K562 (cell line): Measurements from ENCODE around the gene C2orf69. TPM values are rescaled to one million over a fixed set of nuclear protein-coding genes. Genes with fewer than 3 reads are reported as not detected.
A peak's percentile ranks its signal among the peaks of the same experiment; 100 is the strongest.

ENCODE experiments used
- ARID3A ChIP-seq: IDR thresholded peaks from 2 replicates; pipeline ENCODE4 v1.6.1; 2012; ENCODE audit warnings: low read depth, low read length, improper control_type of control experiment, borderline replicate concordance
- ATF3 ChIP-seq, 2 experiments: fragments of 450-650 bp in 1 of 2; sonication (generic) in 1 of 2; formaldehyde crosslinking in 1 of 2; IDR thresholded peaks in 1 of 2; conservative IDR thresholded peaks in 1 of 2; 2 replicates each; pipeline versions ENCODE4 v1.6.1 to v1.8.1; 2016 to 2023; ENCODE audit warnings: mild to moderate bottlenecking in 2 of 2, moderate library complexity in 2 of 2, inconsistent platforms in 1 of 2, missing genetic modification reagents in 1 of 2
- CGGBP1 ChIP-seq: fragments of 250-450 bp; sonication (Bioruptor Pico); IDR thresholded peaks from 2 replicates; pipeline ENCODE4 v1.9.0; 2021; ENCODE audit warnings: mild to moderate bottlenecking
- E4F1 ChIP-seq: fragments of 250-450 bp; sonication (Bioruptor Pico); IDR thresholded peaks from 2 replicates; pipeline ENCODE4 v1.5.0; 2021; ENCODE audit warnings: mild to moderate bottlenecking, borderline replicate concordance
- HNRNPH1 ChIP-seq: fragments of 200-400 bp; formaldehyde crosslinking; optimal IDR thresholded peaks from 2 replicates; pipeline ENCODE3; 2017; ENCODE audit warnings: low read depth, mild to moderate bottlenecking, low read length, moderate library complexity
- LARP7 ChIP-seq: fragments of 450-650 bp; IDR thresholded peaks from 2 replicates; pipeline ENCODE4 v1.6.1; 2016
- NCOA6 ChIP-seq: fragments of 450-650 bp; IDR thresholded peaks from 2 replicates; pipeline ENCODE4 v1.6.1; 2017; ENCODE audit warnings: mild to moderate bottlenecking
- NR4A1 ChIP-seq, 2 experiments: fragments of 250-450 bp in 1 of 2; fragments of 450-650 bp in 1 of 2; sonication (Bioruptor Pico) in 1 of 2; IDR thresholded peaks; 2 replicates each; pipeline versions ENCODE4 v1.4.0 to v1.6.1; 2016 to 2020; ENCODE audit warnings: mild to moderate bottlenecking in 2 of 2, missing compliant biosample characterization in 1 of 2, missing genetic modification characterization in 1 of 2, moderate library complexity in 1 of 2
- PTTG1 ChIP-seq: fragments of 450-650 bp; IDR thresholded peaks from 2 replicates; pipeline ENCODE4 v1.6.1; 2016; ENCODE audit warnings: low read depth, mild to moderate bottlenecking, missing genetic modification characterization, missing compliant biosample characterization
- RBBP5 ChIP-seq: fragments of 200-600 bp; sonication (generic); IDR thresholded peaks from 2 replicates; pipeline ENCODE4 v1.6.1; 2012; ENCODE audit warnings: borderline replicate concordance, mild to moderate bottlenecking, low read length, control low read depth, inconsistent platforms; ENCODE audit not compliant: insufficient read depth, poor library complexity, severe bottlenecking
- TRIM24 ChIP-seq, 2 experiments: fragments of 450-650 bp; IDR thresholded peaks; 2 replicates each; pipeline ENCODE4 v1.6.1; 2016
- WHSC1 ChIP-seq: IDR thresholded peaks from one replicate; pipeline ENCODE4 v1.6.1; 2012; ENCODE audit warnings: low read length, control low read depth, inconsistent platforms
- ZNF133 ChIP-seq: fragments of 250-450 bp; sonication (Bioruptor Pico); IDR thresholded peaks from 2 replicates; pipeline ENCODE4 v1.4.0; 2020; ENCODE audit warnings: mild to moderate bottlenecking
- ZNF184 ChIP-seq: sonication (generic); formaldehyde crosslinking; IDR thresholded peaks from 2 replicates; pipeline ENCODE4 v1.5.0; 2020; ENCODE audit warnings: missing genetic modification reagents
- ZNF197 ChIP-seq: fragments of 200-800 bp; sonication (Bioruptor generic); IDR thresholded peaks from 2 replicates; pipeline ENCODE4 v1.6.1; 2016; ENCODE audit warnings: low read depth, missing genetic modification characterization, missing compliant biosample characterization
- ZNF263 ChIP-seq: sonication (generic); formaldehyde crosslinking; IDR thresholded peaks from 2 replicates; pipeline ENCODE4 v1.8.0; 2022; ENCODE audit warnings: mild to moderate bottlenecking, missing genetic modification reagents, borderline replicate concordance
- ZNF589 ChIP-seq: fragments of 200-800 bp; sonication (Bioruptor generic); IDR thresholded peaks from 2 replicates; pipeline ENCODE4 v1.6.1; 2016; ENCODE audit warnings: low read depth, missing genetic modification characterization, missing compliant biosample characterization
- polyA plus RNA-seq, 8 experiments: library from polyadenylated mRNA; depleted of rRNA in 4 of 8; stranded (reverse) in 5 of 8; unstranded in 3 of 8; fragments of >200 nt; fragmentation: Nextera tagmentation in 2 of 8; fragmentation: Illumina TruSeq in 1 of 8; extraction: Ambion mirVana in 2 of 8; extraction: Trizol in 1 of 8; gene quantifications; 2 replicates each; pipeline versions ENCODE4 v1.2.1 to v1.2.3, GENCODE V29; 2011 to 2014; ENCODE audit warnings: inconsistent platforms in 1 of 8, missing spikeins in 1 of 8
- total RNA-seq, 7 experiments: library from RNA; depleted of rRNA in 6 of 7; stranded (reverse); fragments of >200 nt in 6 of 7; fragmentation: Illumina TruSeq in 2 of 7; extraction: Trizol in 2 of 7; gene quantifications; 2 replicates each; pipeline versions ENCODE4 v1.2.1 to v1.2.3, GENCODE V29; 2011 to 2021; ENCODE audit warnings: low replicate concordance in 1 of 7
- TF ChIP-seq, protein P1 (sequence below): sonication (generic); formaldehyde crosslinking; IDR thresholded peaks from 2 replicates; pipeline ENCODE4 v1.8.0; 2022; ENCODE audit warnings: mild to moderate bottlenecking, missing genetic modification reagents
- TF ChIP-seq, protein P2 (sequence below): sonication (generic); formaldehyde crosslinking; IDR thresholded peaks from 2 replicates; pipeline ENCODE4 v1.4.0; 2020; ENCODE audit warnings: mild to moderate bottlenecking, missing genetic modification reagents

Gene C2orf69
- total and polyA plus RNA-seq, 9 of the 15 experiments (the other 6 are each of a cell fraction or from before 2014, with no cell fraction given) = 3.4 to 9.8 (median 5.7) TPM

- TF ChIP-seq TRIM24 (IDR thresholded peaks at IDR 0.05) = peak in 1 of 2 experiments; percentile 21; a peak in 1 of 4 replicates
- TF ChIP-seq ZNF133 (CRISPR knock-in tag) = no peak
- no peak for TF ChIP-seq NR4A1 (CRISPR knock-in tag; IDR thresholded peaks at IDR 0.05)
- no peak for TF ChIP-seq NR4A1 (tag; IDR thresholded peaks at IDR 0.05)
- TF ChIP-seq, protein P1, sequence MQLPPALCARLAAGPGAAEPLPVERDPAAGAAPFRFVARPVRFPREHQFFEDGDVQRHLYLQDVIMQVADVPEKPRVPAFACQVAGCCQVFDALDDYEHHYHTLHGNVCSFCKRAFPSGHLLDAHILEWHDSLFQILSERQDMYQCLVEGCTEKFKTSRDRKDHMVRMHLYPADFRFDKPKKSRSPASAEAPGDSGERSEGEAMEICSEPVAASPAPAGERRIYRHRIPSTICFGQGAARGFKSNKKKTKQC (CRISPR knock-in tag) = no peak
- TF ChIP-seq ZNF184 = no peak
- no peak for TF ChIP-seq RBBP5
- TF ChIP-seq E4F1 (CRISPR knock-in tag) = no peak
- no peak for TF ChIP-seq CGGBP1 (CRISPR knock-in tag)
- TF ChIP-seq NCOA6 = no peak
- TF ChIP-seq ARID3A = no peak
- TF ChIP-seq LARP7 = no peak
- TF ChIP-seq WHSC1 = no peak
- TF ChIP-seq HNRNPH1 = no peak
- TF ChIP-seq, protein P2, sequence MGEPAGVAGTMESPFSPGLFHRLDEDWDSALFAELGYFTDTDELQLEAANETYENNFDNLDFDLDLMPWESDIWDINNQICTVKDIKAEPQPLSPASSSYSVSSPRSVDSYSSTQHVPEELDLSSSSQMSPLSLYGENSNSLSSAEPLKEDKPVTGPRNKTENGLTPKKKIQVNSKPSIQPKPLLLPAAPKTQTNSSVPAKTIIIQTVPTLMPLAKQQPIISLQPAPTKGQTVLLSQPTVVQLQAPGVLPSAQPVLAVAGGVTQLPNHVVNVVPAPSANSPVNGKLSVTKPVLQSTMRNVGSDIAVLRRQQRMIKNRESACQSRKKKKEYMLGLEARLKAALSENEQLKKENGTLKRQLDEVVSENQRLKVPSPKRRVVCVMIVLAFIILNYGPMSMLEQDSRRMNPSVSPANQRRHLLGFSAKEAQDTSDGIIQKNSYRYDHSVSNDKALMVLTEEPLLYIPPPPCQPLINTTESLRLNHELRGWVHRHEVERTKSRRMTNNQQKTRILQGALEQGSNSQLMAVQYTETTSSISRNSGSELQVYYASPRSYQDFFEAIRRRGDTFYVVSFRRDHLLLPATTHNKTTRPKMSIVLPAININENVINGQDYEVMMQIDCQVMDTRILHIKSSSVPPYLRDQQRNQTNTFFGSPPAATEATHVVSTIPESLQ (CRISPR knock-in tag) = no peak
- TF ChIP-seq ZNF263 (CRISPR knock-in tag) = no peak
- TF ChIP-seq ATF3 (IDR thresholded peaks at IDR 0.05) = peak; percentile 71; the same call in 1 of the 2 replicates
- TF ChIP-seq ATF3 (CRISPR knock-in tag; conservative IDR thresholded peaks at IDR 0.05) = no peak
- no peak for TF ChIP-seq ZNF197 (CRISPR knock-in tag)
- peak; percentile 47; the same call in 1 of the 2 replicates for TF ChIP-seq ZNF589 (CRISPR knock-in tag)
- no peak for TF ChIP-seq PTTG1
Observed at GRCh38 chr2:199975273-199975895, 64.3 kb downstream of the C2orf69 start (continued).
